Mucosa of descending colon (tissue), 3 donors: ENCODE results near the gene EHMT1. TPM values are rescaled to one million over a fixed set of nuclear protein-coding genes. Genes with fewer than 3 reads are reported as not detected.

ENCODE experiments used
- ATAC-seq: fragments of 200-7000 bp; cut with Tn5 transposase; one replicate; pipeline ENCODE4 v1.9.1; 2020; ENCODE audit warnings: mild to moderate bottlenecking, moderate library complexity
- DNase-seq, 3 donors: peaks; one replicate each; pipeline ENCODE4 v3.0.0-alpha.2; 2020
- H3K36me3 ChIP-seq: fragments of 200-600 bp; one replicate; pipeline ENCODE4 v1.8.0; 2021; ENCODE audit warnings: low read depth, mild to moderate bottlenecking
- H3K4me1 ChIP-seq: fragments of 200-600 bp; one replicate; pipeline ENCODE4 v1.8.0; 2021; ENCODE audit warnings: low read depth, mild to moderate bottlenecking
- H3K4me3 ChIP-seq: fragments of 200-600 bp; one replicate; pipeline ENCODE4 v1.8.0; 2021; ENCODE audit warnings: mild to moderate bottlenecking
- H3K9me3 ChIP-seq: fragments of 200-600 bp; one replicate; pipeline ENCODE4 v1.8.0; 2021; ENCODE audit warnings: mild to moderate bottlenecking
- intact Hi-C, 2 donors: fragments of 100-400 bp; cut with DNase I in 1 of 2; cut with micrococcal nuclease in 1 of 2; formaldehyde crosslinking; loops; one replicate each; pipeline versions ENCODE4 v1.11.0 to v1.11.1; 2022; cut with DNase I, micrococcal nuclease
- total RNA-seq, 3 donors: library from RNA; stranded (reverse); fragmentation: NEBNext Ultra II Directional in 2 of 3; extraction: Animal tissue kit (Norgen Biotek cat#: 25700) in 2 of 3; gene quantifications; one replicate each; pipeline versions ENCODE4 v1.2.1 to v1.2.4, GENCODE V29; 2021 to 2023
- TF ChIP-seq, protein P1 (sequence below): fragments of 200-600 bp; IDR thresholded peaks from one replicate; pipeline ENCODE4 v1.8.0; 2022; ENCODE audit warnings: antibody characterized with exemption, mild to moderate bottlenecking
- donor health status: DM: no; HTN: no; CAD: no; lungs with moderate emphysema.
- donor health status: DM: no; HTN: no; CAD: no.
- donor health status: DM: no; HTN: yes; CAD: no.

EHMT1 gene
- total RNA-seq, 3 donors from 2014 or later: 78.4 to 90.8 (median 83.3) TPM

DNA sequence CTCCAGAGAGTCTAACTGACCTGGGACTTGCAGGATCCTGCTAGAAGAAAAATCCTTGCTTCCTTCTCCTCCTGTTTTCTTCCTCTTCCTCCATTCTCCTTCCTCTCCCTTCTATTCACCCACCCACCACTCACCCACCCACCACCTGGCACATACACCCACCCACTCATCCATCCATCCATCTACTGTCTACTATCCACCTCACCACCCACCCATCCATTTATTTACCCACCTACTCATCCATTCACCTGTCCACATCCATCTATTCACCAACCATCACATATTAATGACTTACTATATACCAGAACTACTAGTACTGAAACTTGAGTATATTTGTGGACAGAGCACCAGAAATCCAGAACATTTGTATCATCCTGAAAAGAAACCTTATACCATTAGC, 49.4 kb downstream of the EHMT1 start:
- Histone ChIP-seq H3K4me3 (no peak overlapping the region), H3K36me3 (no peaks in the 10 kb centered on the region), H3K9me3 (no peaks in the 10 kb centered on the region), H3K4me1 (peaks cover 30% of the 10 kb centered on the region)
- TF ChIP-seq, protein P1, sequence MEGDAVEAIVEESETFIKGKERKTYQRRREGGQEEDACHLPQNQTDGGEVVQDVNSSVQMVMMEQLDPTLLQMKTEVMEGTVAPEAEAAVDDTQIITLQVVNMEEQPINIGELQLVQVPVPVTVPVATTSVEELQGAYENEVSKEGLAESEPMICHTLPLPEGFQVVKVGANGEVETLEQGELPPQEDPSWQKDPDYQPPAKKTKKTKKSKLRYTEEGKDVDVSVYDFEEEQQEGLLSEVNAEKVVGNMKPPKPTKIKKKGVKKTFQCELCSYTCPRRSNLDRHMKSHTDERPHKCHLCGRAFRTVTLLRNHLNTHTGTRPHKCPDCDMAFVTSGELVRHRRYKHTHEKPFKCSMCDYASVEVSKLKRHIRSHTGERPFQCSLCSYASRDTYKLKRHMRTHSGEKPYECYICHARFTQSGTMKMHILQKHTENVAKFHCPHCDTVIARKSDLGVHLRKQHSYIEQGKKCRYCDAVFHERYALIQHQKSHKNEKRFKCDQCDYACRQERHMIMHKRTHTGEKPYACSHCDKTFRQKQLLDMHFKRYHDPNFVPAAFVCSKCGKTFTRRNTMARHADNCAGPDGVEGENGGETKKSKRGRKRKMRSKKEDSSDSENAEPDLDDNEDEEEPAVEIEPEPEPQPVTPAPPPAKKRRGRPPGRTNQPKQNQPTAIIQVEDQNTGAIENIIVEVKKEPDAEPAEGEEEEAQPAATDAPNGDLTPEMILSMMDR: no peak
- intact Hi-C loops: no loop called here
- DNase-seq: no peak
- no peak for ATAC-seq

DNA sequence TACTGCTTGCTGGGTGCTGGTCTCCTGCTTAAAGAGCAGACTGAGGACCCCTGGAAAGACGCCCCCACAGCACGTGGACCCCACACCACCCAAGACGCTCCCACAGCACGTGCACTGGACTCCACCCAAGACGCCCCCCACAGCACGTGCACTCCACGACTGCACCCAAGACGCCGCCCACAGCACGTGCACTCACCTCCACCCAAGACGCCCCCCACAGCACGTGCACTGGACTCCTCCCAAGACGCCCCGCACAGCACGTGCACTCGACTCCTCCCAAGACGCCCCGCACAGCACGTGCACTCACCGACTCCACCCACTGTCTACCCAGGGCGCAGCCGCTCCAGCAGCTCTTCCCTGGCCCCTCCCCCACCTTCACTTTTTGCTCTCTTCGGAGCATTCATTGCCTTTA, 50.5 kb downstream of the EHMT1 start:
- Histone ChIP-seq H3K9me3 (no peaks in the 10 kb centered on the region), H3K36me3 (no peaks in the 10 kb centered on the region), H3K4me1 (peaks cover 20% of the 10 kb centered on the region), H3K4me3 (no peak overlapping the region)
- ATAC-seq (no peak), DNase-seq (no peak)
- intact Hi-C loops: no loop called here
- TF ChIP-seq, protein P1: no peak

DNA sequence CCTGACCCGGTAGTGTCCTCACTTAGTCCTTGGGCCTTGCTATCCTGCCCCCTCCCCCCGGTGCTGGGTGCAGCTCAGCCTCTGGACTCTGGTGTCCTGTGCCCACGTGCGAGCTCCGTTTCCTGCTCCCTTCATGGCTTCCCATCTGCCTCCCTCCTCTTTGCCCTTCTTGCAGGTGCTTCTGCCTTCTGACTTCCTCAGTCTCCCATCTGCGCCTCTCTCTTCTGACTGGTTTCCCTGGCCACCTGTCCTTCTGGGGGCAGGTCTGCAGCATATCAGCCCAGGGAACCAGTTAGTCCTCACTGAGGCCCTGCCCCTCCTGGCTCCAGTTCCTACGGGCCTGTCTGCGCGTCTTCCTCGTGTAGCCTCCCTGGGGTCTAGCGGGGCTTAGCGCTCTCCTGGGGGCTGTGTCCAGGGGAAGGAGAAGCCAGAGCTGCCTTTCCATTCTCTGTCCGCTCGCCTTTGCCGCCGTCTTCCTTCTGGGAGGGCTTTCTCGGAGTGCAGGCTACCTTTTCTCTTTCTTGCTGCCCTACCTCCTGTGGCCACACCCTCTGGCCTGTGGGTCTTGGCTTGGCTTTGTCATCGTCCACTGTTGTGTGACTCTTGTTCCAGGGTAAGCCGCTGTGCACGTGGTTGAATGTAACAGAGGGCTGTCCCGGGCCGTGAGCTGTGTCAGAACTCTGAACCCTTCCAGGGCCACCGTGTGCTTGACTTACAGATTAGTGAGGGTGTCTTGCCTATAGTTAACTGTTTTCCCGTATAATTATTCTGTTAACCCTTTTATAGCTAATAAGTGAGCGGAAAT, 51.8 kb downstream of the EHMT1 start:
- H3K36me3 ChIP-seq: no peaks in the 10 kb centered on the region
- TF ChIP-seq, protein P1: no peak
- DNase-seq (peak; percentile 47 to 61 (median 53)), ATAC-seq (peak; percentile 85)
- intact Hi-C loops: no loop called here
- no peak overlapping the region for H3K4me3 ChIP-seq
- peaks cover 13% of the 10 kb centered on the region for H3K4me1 ChIP-seq
- no peaks in the 10 kb centered on the region for H3K9me3 ChIP-seq

DNA sequence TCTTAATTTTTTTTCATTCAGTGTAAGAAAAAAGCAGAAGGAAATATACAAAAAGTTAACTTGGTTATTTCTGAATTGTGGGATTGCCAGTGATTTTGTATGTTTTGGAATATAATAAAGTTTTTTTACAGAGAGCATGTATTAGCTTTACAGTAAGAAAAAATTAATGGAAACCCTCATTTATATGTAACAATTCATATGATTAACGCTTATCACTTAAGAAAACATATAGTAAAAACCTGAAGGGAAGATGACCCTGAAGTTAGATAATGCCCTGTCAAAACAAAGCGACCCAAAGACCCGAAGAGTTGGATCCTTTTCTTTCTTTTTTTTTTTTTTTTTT, 52.4 kb downstream of the EHMT1 start:
- Histone ChIP-seq H3K4me1 (peaks cover 9% of the 10 kb centered on the region), H3K36me3 (no peaks in the 10 kb centered on the region), H3K9me3 (no peaks in the 10 kb centered on the region), H3K4me3 (no peak overlapping the region)
- ATAC-seq (no peak), DNase-seq (no peak)
- TF ChIP-seq, protein P1: no peak
- intact Hi-C loops: no loop called here

DNA sequence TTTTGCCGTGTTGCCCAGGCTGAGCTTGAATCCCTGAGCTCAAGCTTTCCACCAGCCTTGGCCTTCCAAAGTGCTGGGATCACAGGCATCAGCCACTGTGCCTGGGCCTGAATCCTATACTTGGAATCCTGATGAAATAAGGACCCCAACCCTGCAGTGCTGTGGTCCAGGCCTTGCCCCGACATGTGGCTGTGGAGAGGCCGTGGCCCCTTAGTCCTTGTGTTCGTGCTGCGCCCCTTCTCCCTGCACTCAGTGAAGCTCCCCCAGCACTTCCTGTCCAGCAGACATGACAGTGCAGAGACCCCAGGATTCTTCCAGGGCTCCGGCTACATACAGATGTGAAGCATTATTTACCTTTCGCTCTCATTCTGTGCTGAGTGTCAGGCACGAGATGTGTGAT, 52.9 kb downstream of the EHMT1 start:
- Histone ChIP-seq H3K4me1 (peaks cover 5% of the 10 kb centered on the region), H3K9me3 (no peaks in the 10 kb centered on the region), H3K4me3 (no peak overlapping the region), H3K36me3 (no peaks in the 10 kb centered on the region)
- ATAC-seq (no peak), DNase-seq (no peak)
- TF ChIP-seq, protein P1: no peak
- intact Hi-C loops: no loop called here
